ENCODE results near the gene ZBTB46.
A peak's percentile ranks its signal among the peaks of the same experiment; 100 is the strongest.

ZBTB46 gene

GRCh38 chr20:63745424-63745805 lies 85.6 kb downstream of the ZBTB46 start:
- no peak for DNase-seq (ENCODE audit: low spot score)

GRCh38 chr20:63744574-63745423 lies 86.3 kb downstream of the ZBTB46 start:
- DNase-seq (ENCODE audit: low spot score), result no peak

- DNase-seq (ENCODE audit: low spot score), result no peak
These were observed 86.9 kb downstream of the ZBTB46 start for GRCh38 chr20:63744158-63744557.

GRCh38 chr20:63743210-63743970 lies 87.7 kb downstream of the ZBTB46 start:
- no peak for DNase-seq (ENCODE audit: low spot score)

- no peak for DNase-seq (ENCODE audit: low spot score)
These were observed 88.6 kb downstream of the ZBTB46 start for GRCh38 chr20:63742381-63743024.

- DNase-seq (ENCODE audit: low spot score), result no peak
These were observed 89.2 kb downstream of the ZBTB46 start for GRCh38 chr20:63741676-63742380.

GRCh38 chr20:63741354-63741675 lies 89.7 kb downstream of the ZBTB46 start:
- no peak for DNase-seq (ENCODE audit: low spot score)

- DNase-seq (ENCODE audit: low spot score), result peak; percentile 84
These were observed 90.3 kb downstream of the ZBTB46 start for GRCh38 chr20:63740627-63741353.

GRCh38 chr20:63740070-63740626 lies 90.9 kb downstream of the ZBTB46 start:
- DNase-seq (ENCODE audit: low spot score), result no peak

GRCh38 chr20:63739130-63740069 lies 91.7 kb downstream of the ZBTB46 start, which contains the start of gene SLC2A4RG:
SLC2A4RG (plus strand) TSS chr20:63739776; CDS start chr20:63739913, 137 bp downstream.
- DNase-seq (ENCODE audit: low spot score), result peak; percentile 79

- peak; percentile 39 for DNase-seq (ENCODE audit: low spot score)
These were observed 92.4 kb downstream of the ZBTB46 start for GRCh38 chr20:63738687-63739129.

GRCh38 chr20:63737945-63738686 lies 92.9 kb downstream of the ZBTB46 start:
- DNase-seq (ENCODE audit: low spot score), result no peak

GRCh38 chr20:63737695-63737944 lies 93.4 kb downstream of the ZBTB46 start:
- no peak for DNase-seq (ENCODE audit: low spot score)

- DNase-seq (ENCODE audit: low spot score), result no peak
These were observed 94.0 kb downstream of the ZBTB46 start for GRCh38 chr20:63736893-63737694.

GRCh38 chr20:63735859-63736718 lies 95.0 kb downstream of the ZBTB46 start, which contains the start of gene LIME1:
LIME1 (plus strand) TSS chr20:63736664; CDS start chr20:63737550, 886 bp downstream.
- no peak for DNase-seq (ENCODE audit: low spot score)

GRCh38 chr20:63734946-63735858 lies 95.9 kb downstream of the ZBTB46 start:
- DNase-seq (ENCODE audit: low spot score), result peak; percentile 29

All from Ammon's horn (tissue), 1 donor.